Pons (tissue), 1 donor: ENCODE data around the gene TTYH3.
"Not testable (repeated sequence)": the region's sequence is repeated elsewhere in the genome, so short reads cannot be mapped to it uniquely, and the experiment has no call there.

Experiments used
- DNase-seq: peaks from one replicate; pipeline ENCODE4 v3.0.0-alpha.2; 2016; ENCODE audit warnings: low spot score

The TTYH3 gene

DNA sequence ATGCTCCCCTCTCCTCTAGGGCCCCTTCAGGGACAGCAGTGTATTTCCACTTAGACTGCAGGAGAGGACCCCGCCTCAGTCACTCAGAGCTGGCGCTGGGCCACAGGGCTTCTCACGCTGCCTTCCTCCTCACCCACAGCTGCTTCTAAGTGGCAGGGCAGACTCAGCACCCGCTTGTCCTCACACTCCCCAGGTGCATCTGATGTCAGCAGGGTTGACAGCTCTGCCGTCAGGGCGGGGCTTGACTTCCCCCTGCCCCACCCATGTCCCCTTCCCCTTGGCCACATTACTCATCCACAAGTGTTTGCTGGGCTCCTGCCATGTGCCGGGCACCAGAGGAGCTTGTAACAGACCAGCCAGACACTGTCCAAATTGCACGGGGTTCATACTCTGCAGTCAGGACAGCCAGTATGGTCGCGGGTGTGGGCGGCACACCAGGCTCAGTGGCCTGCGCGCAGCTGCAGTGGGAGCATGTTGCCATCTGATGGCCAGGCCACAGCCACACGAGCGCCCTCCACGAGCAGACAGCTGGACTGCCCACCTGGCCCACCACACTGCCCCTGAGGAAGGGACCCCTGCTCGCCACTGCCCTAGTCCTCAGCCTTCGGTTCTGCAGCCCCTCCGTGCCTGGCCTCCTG is 29.3 kb upstream of the TTYH3 start:
- DNase-seq, result no peak

DNA sequence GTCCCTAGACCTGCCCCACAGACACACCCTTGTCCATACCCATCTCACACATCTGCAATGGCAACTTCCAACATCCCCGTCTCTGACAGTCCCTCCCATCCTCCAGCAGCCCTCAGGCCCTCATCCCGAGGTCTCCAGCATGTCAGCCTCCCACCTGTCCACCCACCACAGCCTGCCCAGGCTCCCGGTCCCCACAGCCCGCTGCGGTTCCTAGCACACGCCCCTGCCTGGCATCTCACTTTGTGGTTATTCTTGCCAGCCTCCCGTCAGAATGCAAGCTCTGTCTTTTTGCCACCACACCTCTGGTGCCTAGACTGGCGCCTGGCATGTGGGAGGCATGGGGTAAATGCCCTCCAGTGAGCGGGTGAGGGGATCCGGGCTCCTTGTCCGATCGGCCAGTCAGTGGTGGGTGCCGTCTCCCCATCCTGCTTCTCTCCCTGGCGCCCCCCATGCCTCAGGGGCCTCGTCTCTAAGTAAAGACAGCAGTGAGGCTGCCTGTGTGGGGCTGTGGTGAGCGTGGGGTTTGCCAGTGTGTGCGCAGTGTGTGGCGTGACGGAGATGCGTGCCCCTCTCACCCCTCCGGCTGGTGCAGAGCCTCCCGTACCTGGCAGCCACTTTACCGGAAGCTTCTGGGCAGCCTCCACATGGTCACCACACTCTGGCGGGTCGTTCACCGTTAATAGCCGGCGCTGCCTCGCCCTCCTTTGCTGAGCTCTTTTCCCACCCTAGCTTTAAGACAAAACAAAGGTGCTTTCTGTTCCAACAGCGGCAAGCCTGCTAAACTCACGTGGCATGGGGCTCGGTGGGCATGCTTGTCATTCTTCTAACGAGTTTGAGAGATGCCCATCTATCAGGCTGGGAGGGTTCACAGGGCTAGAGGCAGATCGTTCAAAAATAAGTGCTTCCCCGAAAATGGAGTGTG is 28.5 kb upstream of the TTYH3 start:
- DNase-seq, result no peak

GRCh38 chr7:2604608-2605174 is 27.1 kb upstream of the TTYH3 start:
- no peak for DNase-seq

- no peak for DNase-seq
Observed at GRCh38 chr7:2605608-2606538, 25.9 kb upstream of the TTYH3 start.

GRCh38 chr7:2606539-2606936 is 25.2 kb upstream of the TTYH3 start:
- DNase-seq, result no peak

DNA sequence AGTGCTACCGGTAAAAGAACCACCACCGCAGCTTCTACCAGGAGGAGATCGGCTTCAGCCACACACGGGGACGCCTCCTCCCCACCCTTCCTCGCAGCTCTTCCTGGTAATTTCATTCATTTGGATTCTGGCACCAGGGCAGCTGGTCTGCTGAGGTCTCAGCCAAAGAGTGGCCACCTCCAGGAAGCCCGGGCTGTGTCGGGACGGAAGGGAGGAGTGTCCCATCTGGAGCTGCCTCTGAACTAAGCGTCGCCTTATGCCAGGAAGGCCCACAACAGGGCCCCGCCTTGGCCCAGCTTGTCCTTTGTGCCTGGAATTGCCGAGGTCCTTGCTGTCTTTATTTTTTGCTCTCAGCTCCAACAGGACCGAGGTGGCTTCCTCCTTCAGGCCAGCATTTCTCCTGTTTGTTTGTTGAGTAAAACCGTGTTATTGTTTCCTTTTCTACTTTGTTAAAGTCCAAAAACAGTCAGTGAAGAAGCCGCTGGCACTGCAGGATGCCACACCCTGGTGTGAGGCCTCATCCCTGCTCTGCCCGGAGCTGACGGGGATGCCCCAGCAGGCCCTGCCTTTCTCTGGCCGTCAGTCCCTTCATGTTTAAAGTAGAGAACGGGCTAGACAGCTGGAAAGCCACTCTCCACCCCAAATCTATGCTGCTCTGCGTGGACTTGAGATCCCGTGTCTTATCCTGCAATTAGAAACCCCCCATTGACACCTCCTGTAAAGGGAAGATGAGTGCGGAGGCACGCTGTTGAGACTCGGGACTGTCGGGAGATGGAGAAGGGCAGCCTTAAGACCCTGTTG is 24.5 kb upstream of the TTYH3 start:
- no peak for DNase-seq

DNA sequence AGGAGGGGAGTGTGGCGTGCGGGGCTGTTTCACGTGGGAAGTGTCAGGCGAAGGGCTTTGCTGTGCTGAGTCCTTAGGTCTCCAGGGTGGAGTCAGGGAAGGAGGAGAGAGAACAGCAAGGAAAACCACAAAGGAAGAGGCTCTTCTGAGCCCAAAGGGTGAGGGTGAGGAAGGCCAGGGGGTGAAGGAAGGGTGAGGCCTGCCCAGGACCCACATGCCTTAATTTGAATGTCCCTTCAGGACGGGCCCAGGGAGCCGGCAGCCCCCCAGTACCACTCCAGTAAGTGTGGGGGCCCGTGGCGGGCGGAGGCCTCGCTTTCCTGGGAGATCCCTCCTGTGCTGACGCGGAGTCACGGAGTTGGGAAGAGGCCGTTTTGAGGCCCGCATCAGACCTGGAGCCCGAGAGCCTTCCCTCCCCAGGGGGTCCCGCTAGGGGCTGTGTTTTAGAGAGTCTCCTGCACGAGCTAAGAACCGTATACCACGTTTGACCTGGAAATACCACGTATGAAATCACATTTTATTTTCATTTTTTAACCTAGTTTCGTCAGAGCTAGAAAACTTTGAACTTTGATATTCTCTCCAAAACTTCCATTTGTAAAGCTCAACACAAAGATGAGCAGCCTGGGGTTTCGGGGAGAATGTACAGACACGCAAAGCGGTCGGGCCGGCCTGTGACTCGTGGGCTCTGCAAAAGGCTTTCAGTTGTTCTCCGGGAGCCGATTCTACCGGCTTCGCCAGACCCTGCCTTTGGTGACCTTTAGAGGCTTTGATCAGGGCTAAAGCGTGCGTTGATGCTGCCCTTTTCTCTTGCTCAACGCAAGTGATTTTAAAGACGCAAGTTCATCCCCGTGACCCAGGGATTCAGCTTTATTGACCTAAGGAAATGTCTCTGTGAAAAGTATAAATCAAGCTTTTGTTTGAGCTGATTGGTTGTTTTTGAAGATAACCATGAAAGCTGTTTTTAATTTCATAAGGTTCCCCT is 23.6 kb upstream of the TTYH3 start:
- no peak for DNase-seq

DNA sequence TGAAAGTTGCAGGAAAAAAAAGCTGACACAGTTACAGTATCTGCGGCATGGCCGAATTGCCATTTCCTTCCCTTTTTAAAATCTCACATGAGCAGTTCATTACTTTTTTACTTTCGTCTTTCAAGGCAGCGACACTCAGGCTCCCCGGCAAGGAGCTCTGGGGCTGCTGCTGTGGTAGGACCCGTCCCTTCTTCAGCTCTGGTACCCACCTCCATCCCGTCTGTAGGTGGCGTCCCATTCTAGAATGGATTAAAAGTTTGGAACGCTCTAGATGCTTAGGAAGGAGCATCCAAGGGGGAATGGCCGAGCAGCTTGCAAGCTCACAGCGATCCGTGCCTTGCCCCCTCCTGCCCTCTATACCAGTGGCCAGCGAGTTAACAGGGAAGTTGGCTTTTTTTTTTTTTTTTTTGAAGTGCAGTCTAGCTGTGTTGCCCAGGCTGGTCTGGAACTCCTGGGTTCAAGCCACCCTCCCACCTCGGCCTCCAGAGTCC is 22.8 kb upstream of the TTYH3 start:
- DNase-seq, result peak; percentile 52

- not testable (repeated sequence) for DNase-seq
Observed at GRCh38 chr7:2609646-2610045, 22.1 kb upstream of the TTYH3 start.

DNA sequence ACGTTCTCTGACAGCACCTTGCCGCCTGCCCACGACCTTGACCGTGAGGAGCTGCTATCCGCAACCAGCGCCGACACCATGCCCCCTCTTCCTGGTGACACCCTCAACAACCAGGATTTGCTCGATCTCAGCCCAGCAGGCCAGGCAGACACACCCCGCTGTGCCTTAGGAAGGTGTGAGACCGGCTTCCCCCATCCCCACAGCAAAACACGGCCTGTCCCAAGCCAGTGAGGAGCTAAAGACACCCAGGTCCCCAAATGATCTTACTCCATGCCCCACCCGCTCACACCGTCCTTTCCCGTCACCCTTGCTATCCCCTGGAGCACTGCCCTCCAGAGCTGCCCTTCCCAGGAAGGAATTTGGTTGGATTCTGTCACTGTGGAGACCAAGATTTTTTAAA is 21.3 kb upstream of the TTYH3 start:
- DNase-seq, result no peak

GRCh38 chr7:2610898-2611297 is 20.9 kb upstream of the TTYH3 start:
- DNase-seq, result no peak

DNA sequence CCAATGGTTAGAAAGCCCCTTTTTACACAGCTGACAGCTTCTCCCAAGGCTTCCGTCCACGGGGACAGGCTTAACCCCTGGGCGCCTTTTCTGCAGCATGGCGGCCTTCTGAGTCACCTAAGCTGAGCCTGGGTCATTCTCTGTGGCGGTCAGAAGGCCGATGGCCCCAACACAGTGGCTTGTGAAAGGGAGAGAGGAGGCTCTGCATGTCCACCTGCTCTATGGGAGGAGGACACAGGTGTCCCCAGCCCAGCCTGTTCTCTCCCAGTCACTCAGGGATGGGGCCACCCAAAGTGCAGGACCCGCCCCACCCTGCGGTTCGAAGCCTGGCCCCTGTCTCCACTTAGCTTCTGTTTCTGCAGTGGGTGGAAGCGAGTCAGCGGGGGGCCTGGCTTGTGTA is 20.4 kb upstream of the TTYH3 start:
- DNase-seq, result no peak

- DNase-seq, result no peak
Observed at GRCh38 chr7:2611922-2612321, 19.9 kb upstream of the TTYH3 start.

DNA sequence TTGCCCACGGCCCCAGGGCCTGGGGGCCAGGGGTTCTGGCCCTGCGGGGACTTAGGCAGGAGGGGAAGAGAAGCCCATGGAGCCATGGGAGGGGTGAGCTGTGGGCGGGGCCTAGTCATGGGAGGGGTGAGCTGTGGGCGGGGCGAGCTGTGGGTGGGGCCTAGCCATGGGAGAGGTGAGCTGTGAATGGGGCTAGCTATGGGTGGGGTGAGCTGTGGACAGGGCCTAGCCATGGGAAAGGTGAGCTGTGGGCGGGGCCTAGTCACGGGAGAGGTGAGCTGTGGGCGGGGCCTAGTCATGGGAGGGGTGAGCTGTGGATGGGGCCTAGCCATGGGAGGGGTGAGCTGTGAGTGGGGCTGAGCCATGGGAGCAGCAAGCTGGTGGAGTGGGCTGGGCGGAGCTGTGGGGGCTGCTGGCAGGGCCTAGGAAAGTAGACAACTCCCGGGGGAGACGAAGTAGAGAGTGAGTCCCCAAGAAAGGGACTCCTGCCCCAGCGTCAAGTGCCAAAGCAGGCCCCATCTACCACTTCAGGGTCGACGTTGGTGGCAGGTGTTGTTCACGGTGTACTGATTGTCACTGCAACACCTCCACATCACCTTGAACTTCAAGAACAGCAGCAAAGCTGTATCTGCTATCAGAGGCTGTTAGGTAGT is 19.2 kb upstream of the TTYH3 start:
- DNase-seq, result no peak

DNA sequence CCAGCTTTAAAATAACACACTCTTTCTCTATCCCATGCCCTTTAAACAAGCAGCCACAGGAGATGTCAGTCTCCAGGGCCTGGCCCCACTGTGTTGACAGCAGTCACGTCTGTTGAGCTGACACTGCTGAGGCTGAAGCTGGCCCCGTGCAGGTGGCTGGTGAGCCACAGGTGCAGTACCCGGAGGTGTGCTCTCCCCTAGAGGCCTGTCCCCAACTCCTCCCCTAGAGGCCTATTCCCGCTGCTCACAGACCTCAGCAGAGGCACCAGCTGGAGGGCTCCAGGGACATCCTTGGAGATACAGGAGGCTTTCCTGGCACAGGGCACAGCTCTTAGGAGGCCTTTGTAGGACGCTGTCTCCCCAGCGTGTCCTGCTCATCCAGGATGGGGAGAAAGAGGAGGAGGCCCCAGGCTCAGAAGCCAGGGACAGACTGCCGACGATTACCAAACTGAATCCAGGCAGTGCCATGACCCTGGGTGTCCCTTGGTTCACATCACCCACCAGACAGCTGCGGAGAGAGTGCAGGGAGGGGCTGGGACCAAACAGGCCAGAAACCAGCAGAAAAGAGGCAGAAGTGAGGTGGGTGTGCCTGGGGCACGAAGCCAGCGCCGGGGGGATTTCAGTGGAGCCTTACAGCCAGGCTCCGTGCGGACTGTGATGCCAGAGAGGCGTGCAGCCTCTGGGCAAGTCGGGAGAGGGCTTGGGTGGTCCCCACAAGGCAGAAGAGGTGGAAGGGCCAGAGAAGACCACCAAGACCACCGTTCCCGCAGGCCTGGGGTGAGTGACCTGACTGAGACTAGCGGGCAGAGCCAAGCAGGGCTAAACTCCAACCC is 18.5 kb upstream of the TTYH3 start:
- no peak for DNase-seq

GRCh38 chr7:2613931-2614600 is 17.7 kb upstream of the TTYH3 start:
- peak; percentile 37 for DNase-seq

- DNase-seq, result no peak
Observed at GRCh38 chr7:2614631-2615330, 17.0 kb upstream of the TTYH3 start.
